Suprapubic skin (tissue), 3 donors: ENCODE measurements around the gene GRB14.

Source experiments
- EP300 ChIP-seq: sonication (generic); formaldehyde crosslinking; IDR thresholded peaks from one replicate; pipeline ENCODE4 v1.6.1; 2017; ENCODE audit warnings: antibody characterized with exemption
- POLR2A ChIP-seq, 2 donors: fragments of 450-650 bp; IDR thresholded peaks; one replicate each; pipeline ENCODE4 v1.6.1; 2017; ENCODE audit warnings: antibody characterized with exemption in 2 of 2, mild to moderate bottlenecking in 2 of 2, moderate library complexity in 2 of 2
- TF ChIP-seq, protein P1 (sequence below), 2 donors: fragments of 200-600 bp in 1 of 2; fragments of 450-650 bp in 1 of 2; sonication (generic) in 1 of 2; IDR thresholded peaks; one replicate each; pipeline ENCODE4 v1.5.1; 2016 to 2019; ENCODE audit warnings: antibody characterized with exemption in 2 of 2, mild to moderate bottlenecking in 1 of 2, moderate library complexity in 1 of 2

DNA sequence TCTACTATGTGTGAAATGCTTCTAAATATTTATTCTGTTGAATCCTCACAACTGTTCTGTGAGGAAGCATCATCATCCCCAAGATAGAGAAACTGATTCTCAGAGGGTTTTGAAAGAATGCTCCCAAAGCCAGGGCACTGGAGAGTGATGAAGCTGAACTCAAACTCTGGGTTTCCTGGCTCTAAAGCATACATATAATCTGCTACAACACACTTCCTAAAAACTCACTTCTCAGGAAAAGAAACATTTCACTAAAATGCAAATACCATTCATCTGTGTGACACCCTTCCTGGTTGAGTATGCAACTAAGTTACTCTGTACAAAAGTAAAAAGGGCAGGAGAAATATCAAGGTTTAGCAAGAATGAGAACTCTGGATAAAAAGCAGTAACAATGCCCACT is 58.6 kb downstream of the GRB14 start:
- TF ChIP-seq, protein P1, sequence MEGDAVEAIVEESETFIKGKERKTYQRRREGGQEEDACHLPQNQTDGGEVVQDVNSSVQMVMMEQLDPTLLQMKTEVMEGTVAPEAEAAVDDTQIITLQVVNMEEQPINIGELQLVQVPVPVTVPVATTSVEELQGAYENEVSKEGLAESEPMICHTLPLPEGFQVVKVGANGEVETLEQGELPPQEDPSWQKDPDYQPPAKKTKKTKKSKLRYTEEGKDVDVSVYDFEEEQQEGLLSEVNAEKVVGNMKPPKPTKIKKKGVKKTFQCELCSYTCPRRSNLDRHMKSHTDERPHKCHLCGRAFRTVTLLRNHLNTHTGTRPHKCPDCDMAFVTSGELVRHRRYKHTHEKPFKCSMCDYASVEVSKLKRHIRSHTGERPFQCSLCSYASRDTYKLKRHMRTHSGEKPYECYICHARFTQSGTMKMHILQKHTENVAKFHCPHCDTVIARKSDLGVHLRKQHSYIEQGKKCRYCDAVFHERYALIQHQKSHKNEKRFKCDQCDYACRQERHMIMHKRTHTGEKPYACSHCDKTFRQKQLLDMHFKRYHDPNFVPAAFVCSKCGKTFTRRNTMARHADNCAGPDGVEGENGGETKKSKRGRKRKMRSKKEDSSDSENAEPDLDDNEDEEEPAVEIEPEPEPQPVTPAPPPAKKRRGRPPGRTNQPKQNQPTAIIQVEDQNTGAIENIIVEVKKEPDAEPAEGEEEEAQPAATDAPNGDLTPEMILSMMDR (IDR thresholded peaks at IDR 0.05), result no peak
- TF ChIP-seq EP300 (no peak), POLR2A (IDR thresholded peaks at IDR 0.05) (no peak)
